NT2/D1 (cell line): ENCODE measurements around the gene ATF7IP2.
"Not testable (repeated sequence)": the region's sequence is repeated elsewhere in the genome, so short reads cannot be mapped to it uniquely, and the experiment has no call there.

ENCODE experiments used
- DNase-seq: peaks from one replicate; pipeline ENCODE4 v3.0.0-alpha.2; 2011; ENCODE audit warnings: low read depth, low spot score
- H3K27me3 ChIP-seq: 2 replicates; pipeline ENCODE4 v1.6.0; 2011; ENCODE audit warnings: mild to moderate bottlenecking; ENCODE audit not compliant: insufficient read length, insufficient read depth
- H3K36me3 ChIP-seq: 2 replicates; pipeline ENCODE4 v1.6.1; 2011; ENCODE audit warnings: mild to moderate bottlenecking, low read length, mixed read lengths; ENCODE audit not compliant: insufficient read depth, insufficient read length
- H3K4me1 ChIP-seq: 2 replicates; pipeline ENCODE4 v1.5.1; 2011; ENCODE audit not compliant: insufficient read depth, insufficient read length
- H3K4me3 ChIP-seq: 2 replicates; pipeline ENCODE4 v1.5.1; 2011; ENCODE audit warnings: low read depth; ENCODE audit not compliant: insufficient read length
- H3K9ac ChIP-seq: 2 replicates; pipeline ENCODE4 v1.6.0; 2011; ENCODE audit warnings: low read depth; ENCODE audit not compliant: insufficient read length
- H3K9me3 ChIP-seq: 2 replicates; pipeline ENCODE4 v1.5.1; 2011; ENCODE audit warnings: mild to moderate bottlenecking, low read length; ENCODE audit not compliant: insufficient read depth
- SUZ12 ChIP-seq: IDR thresholded peaks from 2 replicates; pipeline ENCODE4 v1.6.1; 2011; ENCODE audit not compliant: insufficient read length, insufficient read depth; ENCODE audit errors: extremely low read depth
- YY1 ChIP-seq: IDR thresholded peaks from 2 replicates; pipeline ENCODE4 v1.6.1; 2011; ENCODE audit not compliant: insufficient read length, insufficient read depth
- ZNF274 ChIP-seq: IDR thresholded peaks from 2 replicates; pipeline ENCODE4 v1.6.1; 2011; ENCODE audit warnings: mild to moderate bottlenecking, low read depth, low read length

ATF7IP2 gene

GRCh38 chr16:10352262-10352661 lies 33.6 kb upstream of the ATF7IP2 start:
- Histone ChIP-seq H3K9me3 (peaks cover 10% of the 10 kb centered on the region; the same call in 1 of the 2 replicates), H3K4me3 (no peak overlapping the region), H3K27me3 (no peaks in the 10 kb centered on the region), H3K9ac (no peak overlapping the region), H3K36me3 (no peaks in the 10 kb centered on the region), H3K4me1 (no peaks in the 10 kb centered on the region)
- DNase-seq = no peak
- TF ChIP-seq YY1 (no peak), ZNF274 (no peak), SUZ12 (no peak)

- Histone ChIP-seq H3K4me3 (no peak overlapping the region), H3K27me3 (no peaks in the 10 kb centered on the region), H3K4me1 (no peaks in the 10 kb centered on the region), H3K36me3 (no peaks in the 10 kb centered on the region), H3K9me3 (peaks cover 10% of the 10 kb centered on the region; the same call in 1 of the 2 replicates), H3K9ac (no peak overlapping the region)
- no peak for DNase-seq
- TF ChIP-seq SUZ12 = no peak
- TF ChIP-seq YY1 = no peak
- TF ChIP-seq ZNF274 = no peak
Measured at GRCh38 chr16:10355589-10355988, 30.3 kb upstream of the ATF7IP2 start.

- no peaks in the 10 kb centered on the region for H3K36me3 ChIP-seq
- peaks cover 10% of the 10 kb centered on the region; the same call in 1 of the 2 replicates for H3K9me3 ChIP-seq
- no peak for DNase-seq
- no peak overlapping the region for H3K9ac ChIP-seq
- no peak overlapping the region for H3K4me3 ChIP-seq
- no peaks in the 10 kb centered on the region for H3K27me3 ChIP-seq
- H3K4me1 ChIP-seq = no peaks in the 10 kb centered on the region
- no peak for TF ChIP-seq ZNF274
- no peak for TF ChIP-seq YY1
- no peak for TF ChIP-seq SUZ12
Measured at GRCh38 chr16:10356870-10357842, 28.7 kb upstream of the ATF7IP2 start.

GRCh38 chr16:10361747-10362076 lies 24.1 kb upstream of the ATF7IP2 start:
- H3K27me3 ChIP-seq, H3K36me3 ChIP-seq, H3K4me3 ChIP-seq, DNase-seq, H3K4me1 ChIP-seq, H3K9me3 ChIP-seq, H3K9ac ChIP-seq: not testable (repeated sequence)

GRCh38 chr16:10362077-10362863 lies 23.6 kb upstream of the ATF7IP2 start:
- Histone ChIP-seq H3K9ac (no peak overlapping the region), H3K9me3 (no peaks in the 10 kb centered on the region), H3K36me3 (no peaks in the 10 kb centered on the region), H3K27me3 (no peaks in the 10 kb centered on the region), H3K4me3 (no peak overlapping the region), H3K4me1 (no peaks in the 10 kb centered on the region)
- DNase-seq = no peak
- TF ChIP-seq YY1 (no peak), SUZ12 (no peak), ZNF274 (no peak)

GRCh38 chr16:10362864-10363197 lies 23.0 kb upstream of the ATF7IP2 start:
- DNase-seq, H3K9me3 ChIP-seq, H3K4me3 ChIP-seq, H3K27me3 ChIP-seq, H3K9ac ChIP-seq, H3K36me3 ChIP-seq, H3K4me1 ChIP-seq: not testable (repeated sequence)

DNA sequence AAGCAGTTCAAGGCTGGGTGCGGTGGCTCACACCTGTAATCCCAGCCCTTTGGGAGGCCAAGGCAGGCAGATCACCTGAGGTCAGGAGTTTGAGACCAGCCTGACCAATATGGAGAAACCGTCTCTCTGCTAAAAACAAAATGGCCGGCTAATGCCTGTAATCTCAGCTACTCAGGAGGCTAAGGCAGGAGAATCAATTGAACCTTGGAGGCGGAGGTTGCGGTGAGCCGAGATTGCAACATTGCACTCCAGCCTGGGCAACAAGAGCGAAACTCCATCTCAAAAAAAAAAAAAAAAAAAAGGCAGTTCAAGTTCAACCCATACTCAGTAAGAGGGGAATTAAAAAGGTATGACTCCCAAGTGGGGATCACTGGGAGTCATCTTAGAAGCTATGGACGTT lies 19.2 kb upstream of the ATF7IP2 start:
- not testable (repeated sequence) for DNase-seq, H3K9me3 ChIP-seq

More for the DNA sequence above, 19.2 kb upstream of the ATF7IP2 start:
- H3K9ac ChIP-seq, H3K36me3 ChIP-seq, H3K4me3 ChIP-seq, H3K4me1 ChIP-seq, H3K27me3 ChIP-seq: not testable (repeated sequence)
